ENCODE data around the gene DCLRE1C. TPM values are rescaled to one million over a fixed set of nuclear protein-coding genes. Genes with fewer than 3 reads are reported as not detected.
"Not testable (repeated sequence)": the region's sequence is repeated elsewhere in the genome, so short reads cannot be mapped to it uniquely, and the experiment has no call there.

The DCLRE1C gene
- total and polyA plus RNA-seq, 11 donors, result 2.0 to 9.6 (median 5.3) TPM

GRCh38 chr10:14911801-14912200 is 42.1 kb downstream of the DCLRE1C start:
- WGBS, 4 donors, result 82 to 97% (median 94%) methylated on average over 3 of the region's 3 CpGs
- H3K9me3 ChIP-seq, result peaks cover 0 to 12% (median 6%) of the 10 kb centered on the region in 12 donors
- peaks cover 0 to 5% (median 0%) of the 10 kb centered on the region in 12 donors for H3K4me1 ChIP-seq
- TF ChIP-seq POLR2A (IDR thresholded peaks at IDR 0.05) (no peak), CTCF (IDR thresholded peaks at IDR 0.05) (no peak)
- DNase-seq (no peak), ATAC-seq (no peak)
- H3K27ac ChIP-seq, result no peak overlapping the region
- H3K27me3 ChIP-seq, result no peaks in the 10 kb centered on the region
- no peak overlapping the region for H3K4me3 ChIP-seq
- intact Hi-C loops (cut with DNase I), result no loop called here
- H3K36me3 ChIP-seq, result peaks cover 0 to 90% (median 68%) of the 10 kb centered on the region in 9 donors

GRCh38 chr10:14910953-14911352 is 42.9 kb downstream of the DCLRE1C start:
- peaks cover 0 to 90% (median 74%) of the 10 kb centered on the region in 9 donors for H3K36me3 ChIP-seq

GRCh38 chr10:14909101-14909500 is 44.8 kb downstream of the DCLRE1C start:
- no peaks in the 10 kb centered on the region for H3K27me3 ChIP-seq
- no peaks in the 10 kb centered on the region for H3K4me1 ChIP-seq
- H3K36me3 ChIP-seq, result peaks cover 0 to 87% (median 71%) of the 10 kb centered on the region in 9 donors
- no peak for TF ChIP-seq POLR2A (IDR thresholded peaks at IDR 0.05)
- TF ChIP-seq CTCF (IDR thresholded peaks at IDR 0.05), result no peak
- no peak overlapping the region for H3K27ac ChIP-seq
- H3K4me3 ChIP-seq, result no peak overlapping the region
- DNase-seq (no peak), ATAC-seq (no peak)
- intact Hi-C loops (cut with DNase I), result no loop called here
- 77 to 96% (median 88%) methylated on average over 2 of the region's 2 CpGs for WGBS, 4 donors
- peaks cover 0 to 3% (median 0%) of the 10 kb centered on the region in 12 donors for H3K9me3 ChIP-seq

More at GRCh38 chr10:14910953-14911352, 42.9 kb downstream of the DCLRE1C start:
- Histone ChIP-seq H3K9me3 (peaks cover 0 to 3% (median 0%) of the 10 kb centered on the region in 12 donors), H3K4me1 (peaks cover 0 to 5% (median 0%) of the 10 kb centered on the region in 12 donors), H3K4me3 (no peak overlapping the region), H3K27me3 (no peaks in the 10 kb centered on the region), H3K27ac (no peak overlapping the region)
- 94 to 96% (median 96%) methylated on average over 4 of the region's 4 CpGs for WGBS, 4 donors
- DNase-seq (no peak), ATAC-seq (no peak)
- TF ChIP-seq POLR2A (IDR thresholded peaks at IDR 0.05) (no peak), CTCF (IDR thresholded peaks at IDR 0.05) (no peak)
- intact Hi-C loops (cut with DNase I), result no loop called here

GRCh38 chr10:14907591-14907990 is 46.3 kb downstream of the DCLRE1C start:
- H3K27ac ChIP-seq; H3K9me3 ChIP-seq; H3K4me1 ChIP-seq; ATAC-seq; intact Hi-C loops (cut with DNase I); H3K27me3 ChIP-seq; H3K4me3 ChIP-seq; DNase-seq: not testable (repeated sequence)
- peaks cover 0 to 78% (median 59%) of the 10 kb centered on the region in 9 donors for H3K36me3 ChIP-seq
- WGBS, 4 donors, result 97 to 100% (median 98%) methylated on average over 4 of the region's 4 CpGs

- TF ChIP-seq POLR2A (IDR thresholded peaks at IDR 0.05) (no peak), CTCF (IDR thresholded peaks at IDR 0.05) (no peak)
- H3K9me3 ChIP-seq, result peaks cover 0 to 3% (median 0%) of the 10 kb centered on the region in 12 donors
- intact Hi-C loops (cut with DNase I), result no loop called here
- H3K36me3 ChIP-seq, result peaks cover 0 to 81% (median 60%) of the 10 kb centered on the region in 9 donors
- WGBS, 4 donors, result 94 to 100% (median 98%) methylated on average over 2 of the region's 2 CpGs
- no peak overlapping the region for H3K4me3 ChIP-seq
- no peaks in the 10 kb centered on the region for H3K4me1 ChIP-seq
- no peak for ATAC-seq
- no peak overlapping the region for H3K27ac ChIP-seq
- DNase-seq, result no peak
- no peaks in the 10 kb centered on the region for H3K27me3 ChIP-seq
These were observed 47.1 kb downstream of the DCLRE1C start for GRCh38 chr10:14906765-14907164.
